LNCaP clone FGC (cell line): ENCODE measurements around the gene ARHGDIB.
A peak's percentile ranks its signal among the peaks of the same experiment; 100 is the strongest.

Source experiments
- DNase-seq: peaks from one replicate; pipeline ENCODE4 v3.0.0-alpha.2; 2011; ENCODE audit warnings: low read depth
- H3K4me3 ChIP-seq: 2 replicates; pipeline ENCODE4 v1.5.1; 2011; ENCODE audit warnings: mild to moderate bottlenecking, low read depth, low read length, control low read depth
- CTCF ChIP-seq: IDR thresholded peaks from 2 replicates; pipeline ENCODE4 v1.5.1; 2012; ENCODE audit warnings: mild to moderate bottlenecking; ENCODE audit not compliant: control insufficient read depth, insufficient read depth; ENCODE audit errors: extremely low read depth

Gene ARHGDIB

DNA sequence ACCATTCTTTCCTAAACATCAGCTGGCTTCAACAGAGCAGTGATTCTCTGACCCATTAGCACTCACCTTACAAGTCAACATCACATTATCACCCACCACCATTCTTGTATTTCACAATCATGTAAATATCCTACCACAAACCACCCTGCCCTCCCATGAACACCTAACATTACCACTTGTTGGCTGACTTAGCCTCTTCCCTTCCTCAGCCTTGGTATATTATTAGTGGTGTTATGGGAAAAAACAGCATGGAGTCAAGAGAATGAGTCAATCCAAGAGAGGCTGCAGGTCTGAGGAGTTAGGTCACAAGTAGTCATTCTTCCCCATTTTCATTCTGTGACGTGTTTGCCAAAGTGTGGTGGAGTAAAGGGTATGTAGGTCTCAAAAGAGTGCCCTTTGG lies 53.4 kb downstream of the ARHGDIB start:
- no peak for DNase-seq
- no peak for TF ChIP-seq CTCF
- no peak overlapping the region for H3K4me3 ChIP-seq

DNA sequence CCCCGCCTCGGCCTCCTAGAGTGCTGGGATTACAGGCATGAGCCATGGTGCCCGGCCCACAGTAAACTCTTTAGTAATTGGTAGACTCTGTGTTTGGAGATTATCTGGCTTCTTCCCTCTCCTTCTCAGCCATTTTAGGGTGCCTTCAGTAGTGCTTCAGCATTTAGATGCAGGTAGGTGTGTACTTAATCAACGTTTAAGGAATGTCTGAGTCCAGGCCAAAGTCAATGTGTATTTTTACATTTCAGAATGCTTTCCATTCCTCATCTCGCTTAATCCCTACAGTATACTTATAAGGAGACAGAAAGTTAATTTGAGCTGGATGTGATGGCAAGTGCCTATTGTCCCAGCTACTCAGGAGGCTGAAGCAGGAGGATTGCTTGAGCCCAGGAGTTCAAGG lies 55.3 kb downstream of the ARHGDIB start:
- no peak for DNase-seq
- H3K4me3 ChIP-seq = no peak overlapping the region
- no peak for TF ChIP-seq CTCF

DNA sequence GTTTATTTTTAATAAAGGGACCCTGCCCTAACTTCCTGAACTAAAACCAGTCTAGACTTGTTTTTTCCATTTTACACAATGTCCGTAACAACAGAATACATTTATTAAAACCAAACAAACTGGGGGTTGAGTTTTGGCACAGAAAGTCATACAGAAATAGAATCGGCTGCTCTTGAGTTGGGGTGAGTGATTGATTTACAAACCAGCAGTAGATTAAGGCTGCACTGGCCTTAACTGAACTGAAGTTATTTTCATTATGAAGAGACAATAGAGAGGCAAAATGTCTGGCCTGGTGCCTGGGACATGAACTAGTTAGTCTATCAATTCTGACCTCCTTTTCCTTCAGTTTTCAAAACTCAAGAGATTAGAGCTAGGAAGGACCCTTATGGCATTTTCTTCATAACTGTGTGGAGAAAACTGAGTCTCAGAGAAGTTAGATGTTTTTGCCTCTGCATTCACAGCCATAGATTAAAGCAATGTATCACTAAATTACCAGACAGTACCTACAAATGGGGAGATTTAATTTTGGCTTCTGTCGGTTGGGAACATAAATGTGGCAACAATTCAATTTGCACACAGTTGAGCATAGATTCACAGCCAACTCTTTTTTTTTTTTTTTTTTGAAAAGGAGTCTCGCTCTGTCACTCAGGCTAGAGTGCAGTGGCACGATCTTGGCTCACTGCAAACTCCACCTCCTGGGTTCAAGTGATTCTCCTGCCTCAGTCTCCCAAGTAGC lies 56.0 kb downstream of the ARHGDIB start:
- H3K4me3 ChIP-seq = no peak overlapping the region
- DNase-seq = no peak
- no peak for TF ChIP-seq CTCF

- DNase-seq = no peak
- TF ChIP-seq CTCF = no peak
- H3K4me3 ChIP-seq = no peak overlapping the region
These were observed 56.5 kb downstream of the ARHGDIB start for GRCh38 chr12:14904854-14905253.

GRCh38 chr12:14903386-14904098 lies 57.9 kb downstream of the ARHGDIB start:
- no peak overlapping the region for H3K4me3 ChIP-seq
- TF ChIP-seq CTCF = no peak
- DNase-seq = peak; percentile 32

DNA sequence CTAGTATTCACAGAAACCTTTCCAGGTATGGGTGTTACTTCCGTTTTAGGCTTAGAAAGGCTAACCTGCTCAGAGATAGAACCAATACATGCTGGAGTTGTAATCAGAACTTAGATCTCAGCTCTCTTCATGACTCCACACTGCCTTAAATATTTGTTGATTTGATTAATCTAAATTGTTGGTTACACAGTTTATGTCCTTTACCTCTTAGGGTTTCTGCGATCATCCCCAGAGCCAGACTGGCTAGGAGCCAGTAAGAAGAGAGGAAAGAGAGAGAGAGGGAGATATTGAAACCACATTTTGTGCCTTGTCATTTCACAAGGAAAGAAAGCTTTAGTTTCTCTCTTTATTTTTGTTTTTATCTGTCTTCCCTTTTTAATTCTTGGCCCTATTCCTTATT lies 58.9 kb downstream of the ARHGDIB start:
- TF ChIP-seq CTCF = no peak
- no peak overlapping the region for H3K4me3 ChIP-seq
- DNase-seq = no peak
